GM18498 (cell line): ENCODE results near the gene YPEL5.

Experiments used
- ATAC-seq: cut with Tn5 transposase; IDR thresholded peaks from one replicate; pipeline ENCODE4 v1.9.1; 2021; ENCODE audit warnings: mild to moderate bottlenecking, moderate library complexity; ENCODE audit not compliant: unreplicated experiment

Gene YPEL5

DNA sequence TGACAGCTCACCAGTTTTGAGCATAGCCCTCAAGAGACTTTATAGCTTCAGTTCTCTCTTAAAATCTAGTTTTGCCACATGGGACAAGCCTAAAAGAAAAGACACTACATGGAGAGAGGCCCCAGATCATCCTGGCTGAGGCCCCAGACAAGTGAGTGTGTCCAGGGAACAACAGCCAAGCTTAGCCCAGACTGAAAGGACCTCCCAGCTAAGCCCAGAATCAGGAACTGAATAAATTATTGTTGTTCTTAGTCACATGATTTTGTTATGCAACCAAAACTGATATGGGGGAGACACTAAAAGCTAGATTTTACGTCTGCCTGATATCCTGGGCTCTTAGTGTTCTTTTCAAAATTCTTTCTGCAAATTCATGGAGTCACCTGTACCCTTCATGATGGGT lies 55.2 kb downstream of the YPEL5 start:
- ATAC-seq: no peak

DNA sequence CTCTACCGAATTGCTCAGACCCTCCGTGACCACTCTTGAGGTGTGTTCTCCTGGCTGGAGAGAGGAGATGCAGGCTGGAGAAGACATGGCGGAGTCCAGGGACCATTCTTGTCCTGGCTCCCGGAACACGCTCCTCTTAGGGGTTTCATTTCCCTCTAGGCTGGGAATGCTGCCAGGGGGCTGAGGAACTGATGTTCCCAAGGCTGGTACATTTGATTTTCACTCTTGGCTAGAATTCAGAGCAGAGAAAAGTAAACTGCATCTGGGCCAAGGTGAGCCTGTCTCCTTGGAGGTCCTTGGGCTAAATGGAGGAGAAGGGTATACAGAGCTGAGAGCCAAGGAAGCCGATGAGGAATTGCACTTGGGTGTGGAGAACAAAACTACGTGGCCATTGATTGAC lies 56.3 kb downstream of the YPEL5 start:
- no peak for ATAC-seq

DNA sequence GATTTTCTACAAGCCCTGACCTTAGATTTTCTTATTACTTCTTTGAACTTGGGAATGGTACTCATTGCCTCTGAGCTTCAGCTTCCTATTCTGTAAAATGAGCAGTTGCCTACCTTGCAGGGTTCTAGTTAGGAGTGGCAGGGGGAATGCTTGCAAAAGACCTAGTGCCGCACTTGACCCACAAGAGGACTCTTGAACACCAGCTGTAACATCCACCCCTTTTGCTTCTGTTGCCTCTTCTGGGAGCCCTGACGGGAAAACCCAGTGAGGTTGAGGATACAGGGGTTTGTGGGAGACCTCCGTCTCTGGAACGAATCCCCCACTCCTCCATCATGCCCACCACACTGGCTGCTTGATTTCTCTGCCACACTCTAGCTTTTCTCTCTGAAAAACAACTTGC lies 57.5 kb downstream of the YPEL5 start:
- no peak for ATAC-seq

DNA sequence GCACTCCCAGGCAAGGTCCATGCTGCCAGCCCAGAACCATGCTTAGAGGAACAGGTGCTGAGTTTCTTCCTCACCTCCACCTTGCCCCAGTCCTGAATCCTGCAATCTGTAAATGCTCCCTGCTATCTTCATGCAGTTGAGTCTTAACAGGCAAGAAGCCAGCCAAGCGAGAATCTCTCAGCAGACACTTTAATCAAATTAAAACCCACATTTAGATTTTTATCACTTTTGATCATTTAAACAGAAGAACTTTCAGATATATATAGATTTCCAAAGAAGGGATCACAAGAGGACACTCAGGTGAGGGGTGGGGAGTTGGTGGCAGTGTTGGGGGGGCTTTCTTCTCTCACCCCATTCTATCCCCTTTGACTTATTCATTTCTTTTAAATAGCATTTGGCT lies 58.6 kb downstream of the YPEL5 start:
- no peak for ATAC-seq

DNA sequence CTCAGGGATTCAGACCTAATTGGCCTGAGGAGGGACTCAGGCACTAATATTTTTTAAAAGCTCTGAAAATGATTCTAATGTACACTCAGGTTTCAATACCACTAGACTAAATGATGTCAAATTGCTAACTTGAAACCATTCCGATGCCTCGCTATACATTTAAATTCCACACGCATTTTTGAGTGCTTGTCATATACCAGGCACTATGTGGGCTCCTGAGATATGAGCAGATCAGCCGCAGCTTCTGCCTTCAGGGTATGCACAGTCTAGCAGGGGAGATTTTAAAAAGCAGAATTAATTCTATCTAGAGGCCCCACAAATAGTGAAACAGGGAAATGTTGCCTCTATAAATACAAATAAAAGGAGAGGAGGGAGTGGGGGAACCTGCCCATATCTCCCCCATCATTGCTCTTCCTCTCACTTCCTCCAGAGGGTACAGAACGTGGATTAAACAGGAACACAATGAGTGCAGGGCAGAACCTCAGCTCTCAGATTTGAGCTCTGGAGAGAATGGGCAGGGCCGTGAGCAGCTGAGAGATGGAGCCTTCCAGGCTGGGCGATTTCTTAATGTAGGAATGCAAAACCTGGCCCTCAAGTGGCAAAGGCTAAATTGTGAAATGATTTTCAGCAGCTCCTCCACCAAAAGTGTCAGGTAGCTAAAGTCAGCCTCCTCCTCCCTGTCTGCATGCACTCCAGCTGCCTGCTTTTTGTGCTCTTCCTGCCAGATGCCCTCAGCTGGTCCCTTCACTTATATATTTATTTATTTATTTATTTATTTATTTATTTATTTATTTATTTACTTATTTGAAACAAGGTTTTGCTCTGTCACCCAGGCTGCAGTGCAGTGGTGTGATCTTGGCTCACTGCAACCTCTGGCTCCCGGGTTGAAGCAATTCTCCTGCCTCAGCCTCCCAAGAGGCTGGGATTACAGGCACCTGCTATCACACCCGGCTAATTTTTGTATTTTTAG lies 59.9 kb downstream of the YPEL5 start:
- no peak for ATAC-seq

DNA sequence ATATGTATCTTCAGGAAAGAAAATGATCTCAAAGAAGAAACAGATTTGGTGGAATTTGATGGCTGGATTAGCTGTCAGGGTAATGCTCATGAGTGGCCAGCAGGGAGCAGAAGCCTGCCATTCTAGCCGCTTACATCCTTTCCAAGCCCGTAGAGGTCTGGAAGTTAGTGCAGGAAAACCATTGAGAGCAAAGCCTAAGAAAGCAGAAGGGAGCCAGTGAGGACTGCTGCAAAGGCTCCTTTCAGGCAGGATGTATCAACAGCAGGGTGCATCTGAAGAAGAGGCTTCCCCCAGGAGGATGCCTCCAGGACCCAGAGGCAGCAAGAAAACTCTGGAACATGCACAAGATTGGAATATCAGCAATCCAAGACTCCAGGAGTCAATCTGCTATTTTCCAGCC lies 61.6 kb downstream of the YPEL5 start:
- no peak for ATAC-seq

DNA sequence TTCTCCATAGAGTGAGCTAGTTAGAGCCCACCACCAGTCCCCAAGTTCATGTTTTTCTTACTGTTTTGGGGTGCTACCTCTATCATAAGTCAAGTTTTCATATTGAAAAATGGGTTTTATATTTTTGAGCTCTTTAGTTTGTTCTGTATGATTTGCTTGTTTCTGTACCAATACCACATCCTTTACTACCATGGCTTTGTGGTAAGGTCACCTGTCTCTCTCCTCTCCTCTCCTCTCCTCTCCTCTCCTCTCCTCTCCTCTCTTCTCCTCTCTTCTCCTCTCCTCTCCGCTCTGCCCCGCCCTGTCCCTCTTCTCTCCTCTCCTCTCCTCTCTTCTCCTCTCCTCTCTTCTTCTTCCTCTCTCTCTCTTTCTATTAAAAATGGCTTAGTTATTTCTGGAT lies 62.4 kb downstream of the YPEL5 start:
- no peak for ATAC-seq
